Spleen (tissue), 11 donors: Measurements from ENCODE around the gene SELL. TPM values are rescaled to one million over a fixed set of nuclear protein-coding genes. Genes with fewer than 3 reads are reported as not detected.
"Not testable (repeated sequence)": the region's sequence is repeated elsewhere in the genome, so short reads cannot be mapped to it uniquely, and the experiment has no call there.

ENCODE experiments used
- DNase-seq: peaks from one replicate; pipeline ENCODE4 v3.0.0-alpha.2; 2020
- H3K27ac ChIP-seq, 8 donors: fragments of 200-600 bp; sonication (generic) in 7 of 8; 1 replicate in 4 of 8; 2 replicates in 4 of 8; pipeline versions ENCODE4 v1.5.0 to v1.8.0; 2016 to 2021; ENCODE audit warnings: inconsistent platforms in 4 of 8, mild to moderate bottlenecking in 4 of 8, moderate library complexity in 1 of 8
- H3K27me3 ChIP-seq, 7 donors: fragments of 200-600 bp; sonication (generic) in 6 of 7; replicated peaks in 1 of 7; 1 replicate in 4 of 7; 2 replicates in 3 of 7; pipeline versions ENCODE4 v1.5.0 to v1.8.0; 2016 to 2021; ENCODE audit warnings: inconsistent platforms in 3 of 7, mild to moderate bottlenecking in 1 of 7
- H3K36me3 ChIP-seq, 6 donors: fragments of 200-600 bp; sonication (generic) in 5 of 6; 1 replicate in 4 of 6; 2 replicates in 2 of 6; pipeline versions ENCODE4 v1.5.0 to v1.8.0; 2016 to 2021; ENCODE audit warnings: inconsistent platforms in 2 of 6
- H3K4me1 ChIP-seq, 6 donors: fragments of 200-600 bp; sonication (generic) in 5 of 6; 1 replicate in 3 of 6; 2 replicates in 3 of 6; pipeline versions ENCODE4 v1.5.0 to v1.8.0; 2016 to 2021; ENCODE audit warnings: inconsistent platforms in 3 of 6
- H3K4me3 ChIP-seq, 8 donors: fragments of 200-600 bp; sonication (generic) in 7 of 8; 1 replicate in 4 of 8; 2 replicates in 4 of 8; pipeline versions ENCODE4 v1.5.0 to v1.8.0; 2016 to 2021; ENCODE audit warnings: inconsistent platforms in 4 of 8, mild to moderate bottlenecking in 4 of 8, moderate library complexity in 2 of 8
- H3K9me3 ChIP-seq, 8 donors: fragments of 200-600 bp; sonication (generic) in 7 of 8; 1 replicate in 4 of 8; 2 replicates in 4 of 8; pipeline versions ENCODE4 v1.5.0 to v1.8.0; 2016 to 2021; ENCODE audit warnings: inconsistent platforms in 4 of 8
- POLR2A ChIP-seq, 3 donors: fragments of 450-650 bp; IDR thresholded peaks; one replicate each; pipeline ENCODE4 v1.5.1; 2017; ENCODE audit warnings: antibody characterized with exemption in 3 of 3, mild to moderate bottlenecking in 1 of 3
- POLR2AphosphoS5 ChIP-seq, 3 donors: sonication (generic); formaldehyde crosslinking; IDR thresholded peaks; one replicate each; pipeline ENCODE4 v1.5.1; 2017; ENCODE audit warnings: antibody characterized with exemption in 3 of 3
- WGBS, 5 donors: extraction: QIAGEN DNeasy Blood & Tissue Kit in 3 of 5; methylation state at CpG; one replicate each; pipeline versions ENCODE4 v1.1.5 to v1.1.7; 2013 to 2018; 5-methylcytosine and 5-hydroxymethylcytosine counted together
- intact Hi-C: fragments of 100-400 bp; cut with DNase I; formaldehyde crosslinking; loops from one replicate; pipeline ENCODE4 v1.15.0; 2023; ENCODE audit warnings: low total_unique reads
- polyA plus RNA-seq, 3 donors: library from polyadenylated mRNA; stranded (reverse); fragments of 200-250 nt; gene quantifications; one replicate each; pipeline ENCODE4 v1.2.1, GENCODE V29; 2013
- total RNA-seq, 7 donors: library from RNA; depleted of rRNA in 3 of 7; stranded (reverse); fragments of >200 nt in 3 of 7; fragmentation: NEBNext Ultra II Directional in 4 of 7; extraction: Animal tissue kit (Norgen Biotek cat#: 25700) in 4 of 7; gene quantifications; one replicate each; pipeline versions ENCODE4 v1.1.0 to v1.2.1, GENCODE V29; 2016 to 2021
- TF ChIP-seq, protein P1 (sequence below), 11 experiments: fragments of 200-600 bp in 7 of 11; fragments of 450-650 bp in 4 of 11; sonication (generic) in 4 of 11; IDR thresholded peaks in 8 of 11; conservative IDR thresholded peaks in 3 of 11; 1 replicate in 7 of 11; 2 replicates in 4 of 11; pipeline versions ENCODE4 v1.4.0 to v1.8.0; 2016 to 2021; ENCODE audit warnings: antibody characterized with exemption in 11 of 11, inconsistent platforms in 4 of 11, mild to moderate bottlenecking in 1 of 11
- donor health status: healthy with polysubstance abuse.
- donor health status: DM: no; HTN: no; CAD: no; lungs with moderate emphysema.
- donor health status: DM: no; HTN: no; CAD: no.
- donor health status: Bipolar disorder and iron deficiency.
- donor health status: healthy.
- donor health status: DM: no; HTN: no; CAD: no.
- donor health status: DM: yes; HTN: yes; CAD: no.

The SELL gene
- total and polyA plus RNA-seq, 10 donors = 127 to 409 (median 165) TPM

DNA sequence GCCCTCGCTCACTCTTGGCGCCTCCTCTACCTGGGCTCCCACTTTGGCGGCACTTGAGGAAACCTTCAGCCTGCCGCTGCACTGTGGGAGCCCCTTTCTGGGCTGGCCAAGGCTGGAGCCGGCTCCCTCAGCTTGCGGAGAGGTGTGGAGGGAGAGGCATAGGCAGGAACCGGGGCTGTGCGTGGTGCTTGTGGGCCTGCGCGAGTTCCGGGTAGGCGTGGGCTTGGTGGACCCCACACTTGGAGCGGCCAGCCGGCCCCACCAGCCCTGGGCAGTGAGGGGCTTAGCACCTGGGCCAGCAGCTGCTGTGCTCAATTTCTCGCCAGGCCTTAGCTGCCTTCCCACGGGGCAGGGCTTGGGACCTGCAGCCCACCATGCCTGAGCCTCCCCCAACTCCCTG is 50.4 kb downstream of the SELL start:
- H3K9me3 ChIP-seq, H3K36me3 ChIP-seq, H3K27me3 ChIP-seq, H3K27ac ChIP-seq, H3K4me3 ChIP-seq, intact Hi-C loops: not testable (repeated sequence)
- DNase-seq = peak; percentile 76
- WGBS, 5 donors = 90 to 98% (median 94%) methylated on average over 11 to 16 of the region's 16 CpGs
- peaks cover 0 to 38% (median 11%) of the 10 kb centered on the region in 6 donors for H3K4me1 ChIP-seq

DNA sequence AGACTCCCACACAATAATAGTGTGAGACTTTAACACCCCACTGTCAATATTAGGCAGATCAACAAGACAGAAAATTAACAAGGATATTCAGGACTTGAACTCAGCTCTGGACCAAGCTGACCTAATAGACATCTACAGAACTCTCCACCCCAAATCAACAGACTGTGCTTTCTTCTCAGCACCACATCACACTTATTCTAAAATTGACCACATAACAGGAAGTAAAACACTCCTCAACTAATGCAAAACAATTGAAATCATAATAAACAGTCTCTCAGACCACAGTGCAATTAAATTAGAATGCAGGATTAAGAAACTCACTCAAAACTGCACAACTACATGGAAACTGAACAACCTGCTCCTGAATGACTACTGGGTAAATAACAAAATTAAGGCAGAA is 52.6 kb downstream of the SELL start:
- H3K27me3 ChIP-seq, DNase-seq, H3K9me3 ChIP-seq, intact Hi-C loops, H3K36me3 ChIP-seq, H3K4me3 ChIP-seq: not testable (repeated sequence)
- H3K27ac ChIP-seq = peak overlapping the region in 3 of 8 donors; percentile 2 to 54 (median 23)
- peaks cover 0 to 45% (median 11%) of the 10 kb centered on the region in 6 donors for H3K4me1 ChIP-seq

DNA sequence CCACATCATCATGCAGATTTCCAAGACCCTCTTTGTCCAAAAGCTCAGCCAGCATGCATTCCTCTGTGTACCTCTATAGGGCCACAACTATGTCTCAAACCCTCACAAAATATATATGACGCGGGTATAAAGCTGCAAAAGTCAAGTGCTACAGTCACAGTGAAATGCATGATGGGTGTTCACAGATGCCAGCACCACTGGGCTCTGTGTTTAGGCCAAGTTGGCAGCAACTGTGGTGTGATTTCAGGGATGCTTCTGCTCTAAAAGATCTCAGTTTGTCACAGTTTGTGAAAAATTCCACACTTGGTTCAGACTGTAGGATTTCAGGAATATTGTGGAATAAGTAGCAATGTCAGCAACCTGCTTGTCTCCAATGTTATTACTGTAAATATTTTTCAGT is 57.5 kb downstream of the SELL start:
- Histone ChIP-seq H3K27ac (no peak overlapping the region), H3K9me3 (no peaks in the 10 kb centered on the region), H3K27me3 (no peaks in the 10 kb centered on the region), H3K4me1 (peaks cover 0 to 38% (median 7%) of the 10 kb centered on the region in 6 donors), H3K36me3 (no peaks in the 10 kb centered on the region), H3K4me3 (no peak overlapping the region)
- TF ChIP-seq, protein P1, sequence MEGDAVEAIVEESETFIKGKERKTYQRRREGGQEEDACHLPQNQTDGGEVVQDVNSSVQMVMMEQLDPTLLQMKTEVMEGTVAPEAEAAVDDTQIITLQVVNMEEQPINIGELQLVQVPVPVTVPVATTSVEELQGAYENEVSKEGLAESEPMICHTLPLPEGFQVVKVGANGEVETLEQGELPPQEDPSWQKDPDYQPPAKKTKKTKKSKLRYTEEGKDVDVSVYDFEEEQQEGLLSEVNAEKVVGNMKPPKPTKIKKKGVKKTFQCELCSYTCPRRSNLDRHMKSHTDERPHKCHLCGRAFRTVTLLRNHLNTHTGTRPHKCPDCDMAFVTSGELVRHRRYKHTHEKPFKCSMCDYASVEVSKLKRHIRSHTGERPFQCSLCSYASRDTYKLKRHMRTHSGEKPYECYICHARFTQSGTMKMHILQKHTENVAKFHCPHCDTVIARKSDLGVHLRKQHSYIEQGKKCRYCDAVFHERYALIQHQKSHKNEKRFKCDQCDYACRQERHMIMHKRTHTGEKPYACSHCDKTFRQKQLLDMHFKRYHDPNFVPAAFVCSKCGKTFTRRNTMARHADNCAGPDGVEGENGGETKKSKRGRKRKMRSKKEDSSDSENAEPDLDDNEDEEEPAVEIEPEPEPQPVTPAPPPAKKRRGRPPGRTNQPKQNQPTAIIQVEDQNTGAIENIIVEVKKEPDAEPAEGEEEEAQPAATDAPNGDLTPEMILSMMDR (IDR thresholded peaks at IDR 0.05 in 8 of 11, conservative IDR thresholded peaks at IDR 0.05 in 3 of 11) = no peak
- TF ChIP-seq POLR2A (IDR thresholded peaks at IDR 0.05) = no peak
- TF ChIP-seq POLR2AphosphoS5 (IDR thresholded peaks at IDR 0.05) = no peak
- 91 to 100% (median 96%) methylated on average over 2 of the region's 2 CpGs for WGBS, 5 donors
- DNase-seq = no peak
- intact Hi-C loops = no loop called here

DNA sequence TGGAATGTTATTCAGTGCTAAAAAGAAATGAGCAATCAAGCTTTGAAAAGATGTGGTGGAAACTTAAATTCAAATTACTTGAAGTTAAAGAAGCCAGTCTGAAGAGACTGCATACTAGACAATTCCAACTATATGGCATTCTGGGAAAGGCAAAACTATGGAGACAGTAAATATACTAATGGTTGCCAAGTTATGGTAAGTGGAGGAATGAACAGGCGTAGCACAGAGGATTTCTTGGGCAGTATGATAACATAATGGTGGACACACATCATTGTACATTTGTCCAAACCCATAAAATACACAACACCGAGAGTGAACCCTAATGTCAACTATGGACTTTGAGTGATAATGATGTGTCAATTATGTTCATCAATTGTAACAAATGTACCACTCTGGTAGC is 60.4 kb downstream of the SELL start:
- Histone ChIP-seq H3K4me3 (no peak overlapping the region), H3K9me3 (no peaks in the 10 kb centered on the region), H3K4me1 (peaks cover 0 to 14% (median 0%) of the 10 kb centered on the region in 6 donors), H3K36me3 (no peaks in the 10 kb centered on the region), H3K27ac (no peak overlapping the region), H3K27me3 (no peaks in the 10 kb centered on the region)
- intact Hi-C loops = no loop called here
- TF ChIP-seq POLR2AphosphoS5 (IDR thresholded peaks at IDR 0.05) (no peak), POLR2A (IDR thresholded peaks at IDR 0.05) (no peak)
- TF ChIP-seq, protein P1 (IDR thresholded peaks at IDR 0.05 in 8 of 11, conservative IDR thresholded peaks at IDR 0.05 in 3 of 11) = no peak
- WGBS, 5 donors = 85 to 92% (median 91%) methylated on average over 2 of the region's 2 CpGs
- no peak for DNase-seq

DNA sequence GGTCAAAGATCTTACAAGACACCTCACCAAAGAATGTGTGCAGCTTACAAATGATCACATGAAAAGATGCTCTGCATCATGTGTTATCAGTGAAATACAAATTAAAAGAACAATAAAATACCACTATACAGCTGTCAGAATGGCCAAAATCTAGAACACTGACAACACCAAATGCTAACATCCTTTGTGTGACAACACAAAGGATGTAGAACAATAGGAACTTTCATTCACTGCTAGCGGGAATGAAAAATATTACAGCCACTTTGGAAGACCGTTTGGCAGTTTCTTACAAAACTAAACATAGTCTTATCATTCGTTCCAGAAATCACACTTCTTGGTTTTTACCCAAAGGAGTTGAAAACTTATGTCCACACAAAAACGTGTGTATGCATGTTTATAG is 60.9 kb downstream of the SELL start:
- Histone ChIP-seq H3K27ac (no peak overlapping the region), H3K4me3 (no peak overlapping the region), H3K27me3 (no peaks in the 10 kb centered on the region), H3K9me3 (no peaks in the 10 kb centered on the region), H3K36me3 (no peaks in the 10 kb centered on the region), H3K4me1 (peaks cover 0 to 10% (median 0%) of the 10 kb centered on the region in 6 donors)
- intact Hi-C loops = no loop called here
- no peak for DNase-seq
- TF ChIP-seq POLR2A (IDR thresholded peaks at IDR 0.05) (no peak), POLR2AphosphoS5 (IDR thresholded peaks at IDR 0.05) (no peak)
- TF ChIP-seq, protein P1 (IDR thresholded peaks at IDR 0.05 in 8 of 11, conservative IDR thresholded peaks at IDR 0.05 in 3 of 11) = no peak
- WGBS, 5 donors = 56 to 81% (median 67%) methylated on average over 4 of the region's 4 CpGs
